ENCODE results near the gene AMOT.

The AMOT gene

DNA sequence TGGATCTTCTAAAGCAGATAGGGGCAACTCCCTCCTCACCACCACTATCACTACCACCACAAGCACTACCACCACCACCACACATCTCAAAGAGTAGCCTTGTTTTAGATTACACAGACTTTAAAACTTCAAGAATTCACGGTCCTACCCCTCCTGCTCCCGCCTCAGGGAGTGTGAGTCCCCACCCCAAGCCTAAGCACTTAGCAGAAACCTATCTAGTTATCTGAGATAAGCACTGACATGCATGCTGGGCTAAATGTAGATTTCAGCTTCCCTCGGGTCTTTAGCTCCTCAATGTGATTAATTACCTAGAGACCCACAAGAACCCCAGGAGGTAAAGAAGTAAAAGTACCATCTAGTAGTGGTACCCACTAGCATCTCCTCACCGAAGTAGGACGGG is 775 bp downstream of the AMOT start:
- DNase-seq, result peak; percentile 9

- DNase-seq, result no peak
Observed at GRCh38 chrX:112837531-112837930, 3.1 kb downstream of the AMOT start.

- no peak for DNase-seq
Observed at GRCh38 chrX:112835019-112835418, 5.6 kb downstream of the AMOT start.

GRCh38 chrX:112834031-112834845 is 6.4 kb downstream of the AMOT start:
- DNase-seq, result no peak

DNA sequence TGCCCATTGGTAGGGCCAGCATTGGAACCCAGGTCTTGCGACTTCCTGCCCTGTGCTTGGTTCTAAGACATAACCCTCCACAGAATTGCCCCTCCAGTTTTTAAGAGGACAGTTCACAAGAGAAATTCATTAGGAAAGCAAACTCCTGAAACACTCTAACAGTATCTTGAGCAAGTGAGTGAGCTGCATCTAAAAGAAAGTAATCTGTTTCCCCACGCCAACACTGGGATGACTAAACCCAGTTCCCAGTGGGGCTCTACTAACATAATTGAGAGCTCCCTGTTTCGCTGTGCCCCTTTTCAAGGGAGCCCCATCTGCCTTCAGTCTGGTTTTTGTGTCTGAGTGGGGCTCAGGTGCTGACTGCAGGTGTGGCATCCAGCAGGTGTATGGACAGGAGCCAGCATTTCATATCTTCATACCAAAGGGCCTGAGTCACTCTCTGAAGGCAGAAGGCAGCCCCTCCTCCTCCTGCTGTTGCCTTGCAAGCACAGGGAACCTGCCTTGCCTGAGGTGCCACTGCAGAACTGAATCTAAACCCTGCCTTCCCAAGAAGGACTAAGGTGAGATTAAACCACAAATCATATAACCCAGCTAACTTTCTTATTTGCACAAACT is 8.0 kb downstream of the AMOT start:
- DNase-seq, result no peak

- no peak for DNase-seq
Observed at GRCh38 chrX:112830540-112830939, 10.1 kb downstream of the AMOT start.

GRCh38 chrX:112827292-112827903 is 13.2 kb downstream of the AMOT start:
- DNase-seq, result no peak

DNA sequence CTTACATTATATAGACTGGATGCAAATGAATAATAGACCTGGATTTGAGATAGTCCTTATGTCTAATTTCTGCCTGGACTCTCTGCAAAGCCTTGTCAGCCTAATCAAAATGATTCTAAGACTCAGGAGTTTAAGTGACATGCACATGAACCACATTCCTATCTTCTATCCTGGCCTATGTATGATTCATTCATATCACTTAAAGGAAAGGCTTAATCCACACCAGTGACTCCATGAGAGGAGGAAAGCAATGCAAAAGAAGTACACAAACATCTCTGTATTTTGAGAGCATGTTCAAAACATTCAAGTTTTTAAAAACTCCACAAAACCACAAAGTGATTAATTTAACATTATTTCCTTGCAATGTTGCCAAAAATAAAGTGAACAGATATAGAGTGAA is 14.6 kb downstream of the AMOT start:
- DNase-seq, result no peak

DNA sequence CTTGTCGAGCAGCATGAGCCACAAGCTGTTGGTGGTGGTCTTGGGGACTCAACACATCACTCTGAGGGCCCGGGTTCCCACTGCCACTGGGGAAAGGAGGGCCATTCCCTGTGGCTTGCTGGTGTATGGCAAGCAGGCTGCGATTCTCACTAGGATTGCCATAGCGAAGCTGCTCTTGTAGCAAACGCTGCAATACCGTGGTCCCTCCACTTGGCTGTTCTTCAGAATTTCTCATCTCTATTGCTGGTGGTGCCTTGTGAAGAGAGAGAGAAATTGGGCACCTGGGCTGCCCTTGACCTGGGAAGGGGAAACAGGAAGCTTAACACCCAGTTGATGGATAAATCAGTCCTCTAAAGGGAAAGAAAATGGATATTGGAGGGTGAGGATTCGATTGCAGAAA is 17.7 kb downstream of the AMOT start:
- DNase-seq, result no peak

DNA sequence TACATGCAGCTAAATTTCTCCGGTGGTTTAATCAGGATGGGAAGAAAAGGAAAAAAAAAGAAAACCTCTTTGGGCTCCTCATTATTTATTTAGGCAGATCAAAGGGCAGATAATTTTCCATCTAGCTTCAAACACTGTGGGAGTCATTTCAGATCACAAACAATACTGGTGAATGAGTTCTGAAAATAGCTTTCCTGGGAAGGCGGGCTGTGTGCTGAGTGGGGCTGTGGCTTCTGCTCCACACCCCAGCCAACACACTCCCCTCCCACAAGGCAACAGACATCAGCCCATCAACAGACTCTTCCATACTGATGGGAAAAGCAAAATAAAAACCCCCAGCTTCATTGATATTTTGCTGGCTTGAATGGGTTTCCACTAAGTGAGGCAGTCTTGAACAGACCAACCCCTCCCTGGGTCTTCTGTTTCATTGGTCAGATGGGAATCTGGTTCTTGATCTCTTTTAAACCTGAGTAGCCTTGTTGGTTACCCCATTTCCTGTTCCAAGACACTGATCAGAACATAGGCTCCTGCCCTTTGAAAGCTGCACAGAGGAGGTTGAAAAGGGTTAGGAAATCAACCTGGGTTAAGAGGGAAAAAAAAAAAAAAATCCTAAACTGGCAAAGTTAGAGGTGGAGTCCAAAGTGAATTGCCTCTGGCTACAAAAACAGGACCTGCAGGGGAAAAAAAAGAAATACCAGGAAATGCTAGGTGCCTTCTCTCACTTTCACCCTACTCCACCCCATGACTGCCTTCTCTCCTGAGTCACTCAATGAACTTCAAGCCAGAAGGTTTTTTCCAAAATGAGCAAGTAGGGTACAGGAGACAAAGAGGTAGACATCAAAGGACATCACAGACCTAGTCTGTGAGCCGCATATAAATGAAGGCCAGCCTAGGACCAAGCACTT is 20.0 kb downstream of the AMOT start:
- no peak for DNase-seq

DNA sequence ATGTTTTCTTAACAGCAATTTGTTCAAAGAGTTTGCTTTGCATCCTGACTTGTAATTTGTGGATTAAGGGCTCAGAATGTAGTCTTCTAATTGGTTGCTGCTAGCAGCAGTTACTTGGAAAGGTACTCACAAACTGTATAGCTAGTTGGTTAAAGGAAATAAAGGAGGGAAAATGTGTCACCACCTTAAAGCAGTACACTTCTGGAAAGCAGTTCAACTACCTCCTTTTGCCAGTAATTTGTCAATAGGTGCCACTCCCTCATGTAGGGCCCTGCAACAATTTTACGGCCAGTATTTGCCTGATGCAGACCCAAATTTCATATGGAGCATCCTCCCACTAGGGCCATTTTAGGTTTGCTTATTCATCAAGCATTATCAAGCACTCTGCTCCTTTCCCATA is 20.8 kb downstream of the AMOT start:
- DNase-seq, result no peak

DNA sequence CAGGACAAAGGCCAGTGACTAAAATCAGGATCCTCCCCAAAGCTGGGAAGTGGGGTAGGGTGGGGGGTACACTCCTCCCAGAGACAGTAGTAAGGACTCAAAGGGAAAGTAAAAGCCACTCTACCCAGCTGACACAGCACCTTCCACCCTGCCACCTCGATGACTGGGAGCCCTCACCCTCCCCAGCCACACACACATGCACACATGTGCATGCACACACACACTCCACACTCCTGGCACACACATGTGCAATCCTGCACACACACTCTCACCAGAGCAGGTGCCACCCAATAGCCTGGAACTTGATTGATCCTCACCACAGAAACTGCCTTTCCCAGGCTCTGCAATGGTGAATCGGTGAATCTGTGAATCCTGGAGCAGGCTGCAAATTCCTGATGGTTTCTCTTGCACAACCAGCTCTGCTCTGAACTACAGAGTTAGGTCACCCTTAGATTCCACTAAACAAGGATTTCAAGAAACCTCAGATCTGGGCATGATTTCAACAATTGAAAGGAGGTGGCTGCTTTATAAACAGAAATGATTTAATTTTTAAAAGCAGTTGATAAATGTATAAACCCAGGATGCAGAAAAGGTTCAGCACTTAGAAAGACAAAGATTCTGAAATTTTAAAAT is 21.5 kb downstream of the AMOT start:
- no peak for DNase-seq

- no peak for DNase-seq
Observed at GRCh38 chrX:112818114-112819007, 22.3 kb downstream of the AMOT start.

- DNase-seq, result no peak
Observed at GRCh38 chrX:112816908-112817307, 23.7 kb downstream of the AMOT start.

GRCh38 chrX:112814496-112814895 is 26.1 kb downstream of the AMOT start:
- no peak for DNase-seq

GRCh38 chrX:112812741-112813140 is 27.9 kb downstream of the AMOT start:
- DNase-seq, result no peak

DNA sequence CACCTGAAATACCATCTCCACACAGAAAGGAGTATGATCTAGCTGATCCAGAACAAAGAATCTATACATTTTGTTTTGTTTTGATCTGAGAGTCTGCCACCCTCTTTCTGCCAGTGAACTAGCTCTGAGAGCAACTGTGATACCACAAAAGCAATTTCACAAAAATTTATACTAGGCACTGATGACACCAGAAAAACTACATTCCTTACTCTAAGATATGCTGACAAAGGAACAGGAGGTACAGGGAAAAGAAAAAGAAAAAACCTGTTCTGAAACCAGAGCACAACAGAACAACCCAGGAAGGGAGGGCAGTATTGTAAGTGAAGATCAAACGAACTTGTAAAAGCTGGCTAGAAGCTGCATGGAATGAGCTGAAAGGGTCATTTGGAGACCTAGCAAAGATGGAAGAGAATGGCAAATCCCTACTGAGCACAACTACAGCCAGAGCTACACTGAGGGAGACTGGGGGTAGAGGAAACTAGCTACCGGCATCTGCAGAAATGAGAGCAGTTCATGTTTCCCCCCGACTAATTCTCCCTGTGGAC is 31.9 kb downstream of the AMOT start:
- DNase-seq, result no peak

DNA sequence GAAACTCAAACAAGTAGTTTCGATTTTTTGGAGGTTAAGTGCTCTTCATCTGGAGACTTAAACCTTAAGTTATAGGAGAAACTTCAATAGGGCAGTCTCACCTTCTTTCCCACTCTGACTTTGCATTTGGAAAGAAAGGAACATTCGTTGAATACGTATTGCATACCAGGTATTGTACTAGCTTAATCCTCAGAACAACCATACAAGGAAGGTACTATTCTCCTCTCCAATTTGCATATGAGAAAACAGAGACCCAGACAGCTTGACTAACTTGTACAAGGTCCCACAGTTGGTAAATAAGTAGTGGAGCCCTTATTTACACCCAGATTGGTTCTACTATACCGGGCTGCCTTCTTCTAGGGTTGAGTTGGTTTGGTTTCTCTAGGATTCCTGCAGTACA is 32.6 kb downstream of the AMOT start:
- no peak for DNase-seq

GRCh38 chrX:112803060-112803459 is 37.6 kb downstream of the AMOT start:
- DNase-seq, result no peak

GRCh38 chrX:112802541-112802940 is 38.1 kb downstream of the AMOT start:
- DNase-seq, result no peak

Measured in CD4-positive, alpha-beta T cell treated with Interleukin-17A for 1 hour (primary cell).